Stimulated activated CD8-positive, alpha-beta memory T cell treated with anti-CD3 and anti-CD28 coated beads, Interleukin-15, amount 100 ng/mL, for 24 hours (primary cell): ENCODE measurements around the gene HSF4.

Experiments
- DNase-seq: peaks from one replicate; pipeline ENCODE4 v3.0.0-alpha.2; 2020; ENCODE audit warnings: low read depth

The HSF4 gene

DNA sequence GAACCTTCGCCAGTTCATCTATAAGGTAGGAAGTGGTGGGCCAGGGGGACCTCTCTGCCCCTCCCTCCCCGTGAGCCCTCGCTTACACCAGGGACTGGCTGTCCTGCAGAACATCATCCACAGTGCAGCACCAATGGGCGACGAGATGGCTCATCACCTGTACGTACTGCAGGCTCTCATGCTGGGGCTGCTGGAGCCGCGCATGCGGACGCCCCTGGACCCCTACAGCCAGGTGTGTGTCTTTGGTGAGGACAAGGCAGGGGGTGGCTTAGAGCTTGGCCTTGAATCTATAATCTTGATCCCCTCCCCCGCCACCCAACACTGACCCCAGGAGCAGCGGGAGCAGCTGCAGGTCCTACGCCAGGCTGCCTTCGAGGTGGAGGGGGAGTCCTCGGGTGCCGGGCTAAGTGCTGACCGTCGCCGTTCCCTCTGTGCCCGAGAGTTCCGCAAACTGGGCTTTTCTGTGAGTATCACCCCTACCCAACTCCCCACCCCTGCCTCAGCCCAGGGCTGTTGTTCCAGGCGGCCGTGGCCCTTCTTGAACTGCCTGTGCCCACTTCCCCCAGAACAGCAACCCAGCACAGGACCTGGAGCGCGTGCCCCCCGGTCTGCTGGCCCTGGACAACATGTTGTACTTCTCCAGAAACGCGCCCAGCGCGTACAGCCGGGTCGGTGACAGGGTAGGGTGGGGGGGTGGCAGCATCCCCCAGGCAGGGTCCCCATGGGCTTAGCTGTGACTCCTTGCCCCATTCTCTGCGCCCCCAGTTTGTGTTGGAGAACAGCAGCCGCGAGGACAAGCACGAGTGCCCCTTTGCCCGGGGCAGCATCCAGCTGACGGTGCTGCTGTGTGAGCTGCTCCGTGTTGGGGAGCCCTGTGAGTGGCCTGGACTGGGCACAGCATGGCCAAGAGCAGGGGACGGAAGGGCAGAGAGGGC, 37.1 kb downstream of the HSF4 start:
- no peak for DNase-seq

DNA sequence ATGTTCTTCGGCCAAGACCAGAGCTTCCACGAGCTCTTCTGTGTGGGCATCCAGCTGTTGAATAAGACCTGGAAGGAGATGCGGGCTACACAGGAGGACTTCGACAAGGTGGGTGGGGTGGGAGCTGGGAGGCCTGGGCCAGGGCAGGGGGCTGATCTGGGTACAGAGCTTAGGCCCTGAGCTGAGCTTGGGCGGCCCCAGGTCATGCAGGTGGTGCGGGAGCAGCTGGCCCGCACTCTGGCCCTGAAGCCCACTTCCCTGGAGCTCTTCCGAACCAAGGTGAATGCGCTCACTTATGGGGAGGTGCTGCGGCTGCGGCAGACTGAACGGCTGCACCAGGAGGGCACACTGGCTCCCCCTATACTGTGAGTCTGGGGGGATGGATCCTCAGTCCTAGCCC, 37.9 kb downstream of the HSF4 start:
- DNase-seq: no peak

DNA sequence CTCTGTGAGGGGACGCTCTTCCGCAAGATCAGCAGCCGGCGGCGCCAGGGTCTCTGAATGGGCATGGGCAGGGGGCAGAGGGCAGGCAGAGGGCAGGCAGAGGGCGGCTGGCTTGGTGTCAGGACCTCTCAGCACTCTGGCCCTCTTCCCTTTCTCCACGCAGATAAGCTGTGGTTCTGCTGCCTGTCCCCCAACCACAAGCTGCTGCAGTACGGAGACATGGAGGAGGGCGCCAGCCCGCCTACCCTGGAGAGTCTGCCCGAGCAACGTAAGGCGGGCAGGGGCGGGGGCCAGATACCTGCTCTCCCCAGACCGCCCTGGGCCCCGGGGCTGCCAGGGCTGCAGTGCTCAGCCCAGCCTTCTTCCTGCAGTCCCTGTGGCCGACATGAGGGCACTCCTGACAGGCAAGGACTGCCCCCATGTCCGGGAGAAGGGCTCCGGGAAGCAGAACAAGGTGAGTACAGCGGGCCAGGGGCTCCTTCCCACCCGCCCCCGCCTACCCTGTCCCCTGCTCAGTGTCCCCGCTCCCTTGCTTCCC, 38.5 kb downstream of the HSF4 start:
- DNase-seq: no peak

- no peak for DNase-seq
Measured at GRCh38 chr16:67204076-67204475, 39.5 kb downstream of the HSF4 start.

DNA sequence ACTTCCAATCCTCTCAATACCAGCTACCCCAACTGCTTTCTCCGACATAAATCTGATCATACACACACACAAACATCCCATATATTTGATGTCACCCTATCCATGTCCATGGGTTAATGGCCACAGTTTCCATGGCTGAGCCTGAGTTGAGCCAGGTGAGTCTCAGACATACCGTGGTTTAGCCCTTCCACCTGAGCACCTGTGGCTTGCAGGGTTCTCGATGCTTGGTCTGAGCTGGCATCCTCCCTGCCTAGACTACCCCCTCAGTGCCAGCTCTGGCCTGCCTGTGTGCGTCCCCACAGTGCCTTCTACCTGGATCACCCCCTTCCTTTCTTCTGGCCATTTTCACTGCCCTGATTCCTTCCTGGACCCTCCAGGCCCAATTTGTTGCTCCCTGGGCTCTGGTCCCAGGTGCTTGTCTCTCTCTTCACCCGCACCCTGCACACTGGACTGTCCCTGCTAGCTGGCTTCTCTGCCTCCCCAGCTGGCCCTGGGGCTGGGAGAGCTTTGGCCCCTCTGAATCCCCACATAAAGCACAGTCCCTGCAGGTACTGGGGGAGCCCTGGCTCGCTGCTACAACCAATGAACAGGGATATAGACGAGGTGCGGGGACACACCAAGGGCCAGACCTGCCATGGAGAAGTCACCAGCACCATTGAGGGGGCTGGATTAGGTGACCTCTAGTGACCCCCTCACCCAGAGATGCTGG, 41.7 kb downstream of the HSF4 start:
- no peak for DNase-seq

GRCh38 chr16:67206838-67207248, 42.3 kb downstream of the HSF4 start:
- no peak for DNase-seq

- no peak for DNase-seq
Measured at GRCh38 chr16:67207249-67208091, 42.9 kb downstream of the HSF4 start.

GRCh38 chr16:67208154-67208896, 43.8 kb downstream of the HSF4 start:
- DNase-seq: no peak

DNA sequence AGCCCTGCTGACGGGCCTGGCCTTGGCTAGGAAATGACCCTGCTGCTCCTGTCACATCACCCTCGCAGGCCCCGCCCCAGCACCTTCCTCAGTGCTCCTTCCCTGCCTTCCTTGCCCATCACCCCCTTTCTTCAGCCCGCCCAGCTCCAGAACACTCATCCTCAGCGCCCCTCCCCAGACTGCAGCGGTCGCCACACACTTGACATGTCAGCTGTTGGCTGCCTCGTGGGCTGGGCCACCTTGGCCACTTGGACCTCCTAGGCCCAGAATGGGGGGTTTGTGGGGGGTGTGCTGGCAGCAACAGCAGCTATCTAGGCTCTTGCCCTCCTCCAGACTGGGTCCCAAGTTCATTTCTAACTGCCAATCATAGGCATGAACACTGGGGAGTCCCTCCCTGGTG, 45.0 kb downstream of the HSF4 start:
- DNase-seq: no peak

- no peak for DNase-seq
Measured at GRCh38 chr16:67210069-67210937, 45.8 kb downstream of the HSF4 start.

- no peak for DNase-seq
Measured at GRCh38 chr16:67211674-67212073, 47.1 kb downstream of the HSF4 start.

GRCh38 chr16:67212766-67213165, 48.2 kb downstream of the HSF4 start:
- DNase-seq: no peak

GRCh38 chr16:67213197-67214019, 48.9 kb downstream of the HSF4 start:
- DNase-seq: no peak

- no peak for DNase-seq
Measured at GRCh38 chr16:67215706-67216105, 51.2 kb downstream of the HSF4 start.

GRCh38 chr16:67216612-67217490, 52.3 kb downstream of the HSF4 start:
- no peak for DNase-seq
